Stimulated activated CD4-positive, alpha-beta T cell treated with anti-CD3 and anti-CD28 coated beads, TNF-alpha, amount 100 ng/mL, for 4 hours (primary cell): ENCODE data around the gene MAGEA3.
"Not testable (repeated sequence)": the region's sequence is repeated elsewhere in the genome, so short reads cannot be mapped to it uniquely, and the experiment has no call there.

Experiments used
- DNase-seq, 3 experiments: peaks; one replicate each; pipeline ENCODE4 v3.0.0-alpha.2; 2020; ENCODE audit warnings: low read depth in 3 of 3

MAGEA3 gene

GRCh38 chrX:152736528-152736927 lies 37.9 kb downstream of the MAGEA3 start:
- DNase-seq: not testable (repeated sequence)

DNA sequence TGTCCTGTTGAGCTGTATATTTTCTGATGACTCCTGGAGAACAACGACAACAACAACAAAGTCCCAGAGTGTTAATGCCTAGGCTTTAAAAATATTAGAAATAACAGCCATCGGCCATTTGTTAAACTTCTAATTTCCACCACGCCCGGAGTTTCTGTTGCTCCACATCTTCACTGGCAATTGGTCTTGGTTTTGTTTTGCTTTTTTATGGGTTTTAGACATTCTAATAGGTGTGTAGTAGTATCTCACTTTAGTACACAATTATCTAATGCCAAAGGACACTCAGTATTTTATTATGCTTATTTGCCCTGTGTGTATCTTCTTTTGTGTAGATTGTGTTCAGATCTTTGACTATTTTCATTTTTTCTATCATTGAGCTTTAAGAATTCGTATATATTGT lies 40.0 kb downstream of the MAGEA3 start:
- DNase-seq: no peak
